PC-3 (cell line): ENCODE measurements around the gene HIGD1B.

Experiments
- CTCF ChIP-seq: fragments of 300-600 bp; sonication (generic); conservative IDR thresholded peaks from 2 replicates; pipeline ENCODE4 v1.5.1; 2017; ENCODE audit warnings: antibody characterized with exemption, low read depth, mild to moderate bottlenecking, low read length
- EZH2 ChIP-seq: fragments of 300-600 bp; sonication (generic); IDR thresholded peaks from one replicate; pipeline ENCODE4 v1.6.1; 2017; ENCODE audit warnings: antibody characterized with exemption, mild to moderate bottlenecking, low read length; ENCODE audit not compliant: unreplicated experiment
- EZH2phosphoT487 ChIP-seq: fragments of 300-600 bp; sonication (generic); IDR thresholded peaks from 2 replicates; pipeline ENCODE4 v1.6.1; 2018; ENCODE audit warnings: mild to moderate bottlenecking, antibody characterized with exemption, low read length, borderline replicate concordance

- TF ChIP-seq EZH2 = no peak
- no peak for TF ChIP-seq CTCF
- TF ChIP-seq EZH2phosphoT487 = no peak
Observed at GRCh38 chr17:44850025-44850424, 2.3 kb downstream of the HIGD1B start.
